Measurements from ENCODE around the gene KSR2.

Gene KSR2

GRCh38 chr12:117572755-117573154 lies 396.0 kb downstream of the KSR2 start:
- DNase-seq (ENCODE audit: low read depth): no peak

GRCh38 chr12:117571321-117571720 lies 397.5 kb downstream of the KSR2 start:
- DNase-seq (ENCODE audit: low read depth): no peak

- DNase-seq (ENCODE audit: low read depth): no peak
Observed at GRCh38 chr12:117570608-117571007, 398.2 kb downstream of the KSR2 start.

- no peak for DNase-seq (ENCODE audit: low read depth)
Observed at GRCh38 chr12:117567644-117568216, 401.1 kb downstream of the KSR2 start.

GRCh38 chr12:117564881-117565280 lies 403.9 kb downstream of the KSR2 start:
- no peak for DNase-seq (ENCODE audit: low read depth)

GRCh38 chr12:117563706-117564105 lies 405.1 kb downstream of the KSR2 start:
- DNase-seq (ENCODE audit: low read depth): no peak

- DNase-seq (ENCODE audit: low read depth): no peak
Observed at GRCh38 chr12:117563007-117563406, 405.8 kb downstream of the KSR2 start.

- DNase-seq (ENCODE audit: low read depth): no peak
Observed at GRCh38 chr12:117561990-117562389, 406.8 kb downstream of the KSR2 start.

- no peak for DNase-seq (ENCODE audit: low read depth)
Observed at GRCh38 chr12:117559978-117560377, 408.8 kb downstream of the KSR2 start.

- DNase-seq (ENCODE audit: low read depth): no peak
Observed at GRCh38 chr12:117555889-117556288, 412.9 kb downstream of the KSR2 start.

- no peak for DNase-seq (ENCODE audit: low read depth)
Observed at GRCh38 chr12:117552971-117553370, 415.8 kb downstream of the KSR2 start.

GRCh38 chr12:117551665-117552064 lies 417.1 kb downstream of the KSR2 start:
- DNase-seq (ENCODE audit: low read depth): no peak

- DNase-seq (ENCODE audit: low read depth): no peak
Observed at GRCh38 chr12:117547209-117547608, 421.6 kb downstream of the KSR2 start.

- no peak for DNase-seq (ENCODE audit: low read depth)
Observed at GRCh38 chr12:117545216-117545615, 423.6 kb downstream of the KSR2 start.

GRCh38 chr12:117540011-117540410 lies 428.8 kb downstream of the KSR2 start:
- DNase-seq (ENCODE audit: low read depth): no peak

- no peak for DNase-seq (ENCODE audit: low read depth)
Observed at GRCh38 chr12:117538926-117539325, 429.9 kb downstream of the KSR2 start.

GRCh38 chr12:117538032-117538690 lies 430.6 kb downstream of the KSR2 start:
- DNase-seq (ENCODE audit: low read depth): no peak

- DNase-seq (ENCODE audit: low read depth): no peak
Observed at GRCh38 chr12:117533687-117534086, 435.1 kb downstream of the KSR2 start.

GRCh38 chr12:117530796-117531195 lies 438.0 kb downstream of the KSR2 start:
- no peak for DNase-seq (ENCODE audit: low read depth)

GRCh38 chr12:117528538-117528937 lies 440.3 kb downstream of the KSR2 start:
- DNase-seq (ENCODE audit: low read depth): no peak

- DNase-seq (ENCODE audit: low read depth): no peak
Observed at GRCh38 chr12:117527479-117527855, 441.3 kb downstream of the KSR2 start.

- no peak for DNase-seq (ENCODE audit: low read depth)
Observed at GRCh38 chr12:117526757-117527478, 441.9 kb downstream of the KSR2 start.

GRCh38 chr12:117525766-117526165 lies 443.0 kb downstream of the KSR2 start:
- no peak for DNase-seq (ENCODE audit: low read depth)

- DNase-seq (ENCODE audit: low read depth): no peak
Observed at GRCh38 chr12:117524806-117525205, 444.0 kb downstream of the KSR2 start.
